HCT116 (cell line): ENCODE data around the gene ESD. TPM values are rescaled to one million over a fixed set of nuclear protein-coding genes. Genes with fewer than 3 reads are reported as not detected.

Experiments used
- ATAC-seq: fragments of 200-7000 bp; cut with Tn5 transposase; 2 replicates; pipeline ENCODE4 v1.9.1; 2020; ENCODE audit warnings: mild to moderate bottlenecking, moderate library complexity
- BruUV-seq: library from RNA; stranded (reverse); fragments of 400-500 nt; replicated peaks from 2 replicates; lab custom pipeline; 2021; lab: Mats Ljungman, UMichigan
- CTCF ChIA-PET: fragments of 300-600 bp; sonication (Branson Sonifier 250); formaldehyde crosslinking; loops from one replicate; lab custom pipeline; 2021; ENCODE audit warnings: antibody characterized with exemption; lab: Charles Lee
- POLR2A ChIA-PET: fragments of 300-600, 350-600 bp; sonication (Branson Sonifier 250); formaldehyde crosslinking; loops from one replicate; lab custom pipeline; 2021; ENCODE audit warnings: antibody characterized with exemption; lab: Charles Lee
- RAD21 ChIA-PET, 2 experiments: fragments of 300-600 bp; sonication (Branson Sonifier 250); formaldehyde crosslinking; loops; one replicate each; lab custom pipeline; 2023; ENCODE audit warnings: low total read pairs in 2 of 2; ENCODE audit not compliant: uncharacterized antibody in 2 of 2, unreplicated experiment in 2 of 2, low non-redundant PET in 1 of 2; lab: Charles Lee
- DNase-seq: peaks from one replicate; pipeline ENCODE4 v3.0.0-alpha.2; 2010; ENCODE audit warnings: low read depth, low spot score
- H2AFZ ChIP-seq: fragments of 200-600 bp; shearing (Covaris generic), sonication (generic); 2 replicates; pipeline ENCODE4 v1.6.1; 2017; ENCODE audit warnings: low read depth, mixed run types, mixed read lengths, antibody characterized with exemption, low read length; ENCODE audit not compliant: poor library complexity, severe bottlenecking
- H3K27ac ChIP-seq: 2 replicates; pipeline ENCODE4 v1.5.1; 2012; ENCODE audit warnings: low read depth, low read length
- H3K27me3 ChIP-seq: fragments of 200-600 bp; sonication (generic); 2 replicates; pipeline ENCODE4 v1.6.1; 2016; ENCODE audit warnings: mixed run types, low read length, mixed read lengths; ENCODE audit not compliant: insufficient read depth
- H3K36me3 ChIP-seq, 2 experiments: fragments of 200-500 bp in 1 of 2; fragments of 200-600 bp in 1 of 2; sonication (Bioruptor generic) in 1 of 2; sonication (generic) in 1 of 2; 2 replicates each; pipeline versions ENCODE4 v1.5.1 to v1.6.1; 2014 to 2016; ENCODE audit warnings: low read length in 2 of 2, inconsistent platforms in 1 of 2, mixed read lengths in 1 of 2, mixed run types in 1 of 2; ENCODE audit not compliant: insufficient read depth in 2 of 2, control insufficient read depth in 1 of 2
- H3K4me1 ChIP-seq, 2 experiments: fragments of 200-600 bp in 1 of 2; sonication (generic) in 1 of 2; 2 replicates each; pipeline versions ENCODE4 v1.5.1 to v1.6.1; 2012 to 2017; ENCODE audit warnings: low read length in 2 of 2, inconsistent platforms in 1 of 2, mild to moderate bottlenecking in 1 of 2, mixed read lengths in 1 of 2, mixed run types in 1 of 2, moderate library complexity in 1 of 2; ENCODE audit not compliant: insufficient read depth in 2 of 2, control insufficient read depth in 1 of 2
- H3K4me2 ChIP-seq: fragments of 200-600 bp; sonication (generic); 2 replicates; pipeline ENCODE4 v1.6.1; 2017; ENCODE audit warnings: mixed run types, low read length, mixed read lengths
- H3K4me3 ChIP-seq, 2 experiments: fragments of 200-600 bp in 1 of 2; sonication (generic) in 1 of 2; replicated peaks in 1 of 2; 2 replicates each; pipeline ENCODE4 v1.5.1; 2011 to 2016; ENCODE audit warnings: low read length in 2 of 2, control low read depth in 1 of 2, low read depth in 1 of 2, mild to moderate bottlenecking in 1 of 2, mixed read lengths in 1 of 2, mixed run types in 1 of 2
- H3K79me2 ChIP-seq: fragments of 200-600 bp; sonication (generic); 2 replicates; pipeline ENCODE4 v1.6.1; 2017; ENCODE audit warnings: mild to moderate bottlenecking, mixed run types, low read length, moderate library complexity, mixed read lengths; ENCODE audit not compliant: insufficient read depth
- H3K9ac ChIP-seq: fragments of 200-600 bp; sonication (generic); 2 replicates; pipeline ENCODE4 v1.6.1; 2016; ENCODE audit warnings: low read length, mixed read lengths
- H3K9me2 ChIP-seq: fragments of 200-600 bp; sonication (generic), shearing (Covaris generic); 2 replicates; pipeline ENCODE4 v1.6.1; 2017; ENCODE audit warnings: mixed run types, mild to moderate bottlenecking, moderate library complexity; ENCODE audit not compliant: insufficient read depth
- H3K9me3 ChIP-seq, 2 experiments: fragments of 200-500 bp in 1 of 2; fragments of 200-600 bp in 1 of 2; sonication (Bioruptor generic) in 1 of 2; sonication (generic) in 1 of 2; 2 replicates each; pipeline ENCODE4 v1.6.1; 2014 to 2017; ENCODE audit warnings: low read length in 2 of 2, mixed read lengths in 2 of 2, inconsistent platforms in 1 of 2, low read depth in 1 of 2, mild to moderate bottlenecking in 1 of 2, mixed run types in 1 of 2, moderate library complexity in 1 of 2; ENCODE audit not compliant: control insufficient read depth in 1 of 2, insufficient read depth in 1 of 2
- H4K20me1 ChIP-seq: fragments of 200-600 bp; sonication (generic), shearing (Covaris generic); 2 replicates; pipeline ENCODE4 v1.6.1; 2017; ENCODE audit warnings: mixed run types, mild to moderate bottlenecking, moderate library complexity; ENCODE audit not compliant: insufficient read depth
- CEBPB ChIP-seq: IDR thresholded peaks from 2 replicates; pipeline ENCODE4 v1.6.1; 2012; ENCODE audit warnings: low read depth
- EGR1 ChIP-seq: IDR thresholded peaks from 2 replicates; pipeline ENCODE4 v1.6.1; 2012; ENCODE audit warnings: low read depth
- ELF1 ChIP-seq: IDR thresholded peaks from 2 replicates; pipeline ENCODE4 v1.6.1; 2012; ENCODE audit warnings: low read depth, borderline replicate concordance
- EZH2 ChIP-seq: fragments of 200-600 bp; sonication (generic); IDR thresholded peaks from 2 replicates; pipeline ENCODE4 v1.6.1; 2017; ENCODE audit warnings: antibody characterized with exemption, mixed run types
- EZH2phosphoT487 ChIP-seq: fragments of 200-600 bp; IDR thresholded peaks from 2 replicates; pipeline ENCODE4 v1.6.1; 2018; ENCODE audit warnings: antibody characterized with exemption, borderline replicate concordance
- FOSL1 ChIP-seq: IDR thresholded peaks from 2 replicates; pipeline ENCODE4 v1.6.1; 2012; ENCODE audit warnings: low read depth
- POLR2A ChIP-seq: IDR thresholded peaks from 2 replicates; pipeline ENCODE4 v1.7.0; 2011; ENCODE audit warnings: borderline replicate concordance; ENCODE audit not compliant: insufficient read depth, insufficient read length; ENCODE audit errors: extremely low read depth
- POLR2AphosphoS5 ChIP-seq: IDR thresholded peaks from 2 replicates; pipeline ENCODE4 v1.6.1; 2011; ENCODE audit warnings: mild to moderate bottlenecking, low read depth, low read length, moderate library complexity
- RAD21 ChIP-seq: IDR thresholded peaks from 2 replicates; pipeline ENCODE4 v1.6.1; 2012; ENCODE audit warnings: low read depth, mild to moderate bottlenecking
- SP1 ChIP-seq: IDR thresholded peaks from 2 replicates; pipeline ENCODE4 v1.6.1; 2012; ENCODE audit warnings: low read depth
- SRF ChIP-seq: IDR thresholded peaks from 2 replicates; pipeline ENCODE4 v1.6.1; 2012; ENCODE audit warnings: low read depth
- TCF7L2 ChIP-seq: IDR thresholded peaks from 2 replicates; pipeline ENCODE4 v1.7.0; 2011; ENCODE audit warnings: borderline replicate concordance, inconsistent platforms; ENCODE audit not compliant: insufficient read depth, insufficient read length; ENCODE audit errors: extremely low read depth
- YY1 ChIP-seq: IDR thresholded peaks from 2 replicates; pipeline ENCODE4 v1.6.1; 2011; ENCODE audit warnings: low read length, low read depth, moderate library complexity, mild to moderate bottlenecking; ENCODE audit not compliant: insufficient replicate concordance; ENCODE audit errors: extremely low read depth
- ZFX ChIP-seq: fragments of 450-650 bp; IDR thresholded peaks from 2 replicates; pipeline ENCODE4 v1.6.1; 2017
- ZNF274 ChIP-seq: fragments of 200-500 bp; sonication (Bioruptor generic); IDR thresholded peaks from 2 replicates; pipeline ENCODE4 v1.6.1; 2014; ENCODE audit warnings: mild to moderate bottlenecking, low read depth, low read length, inconsistent platforms
- intact Hi-C: fragments of 100-400 bp; cut with micrococcal nuclease; formaldehyde crosslinking; loops from 2 replicates; pipeline ENCODE4 v1.10.0; 2022
- total RNA-seq: library from RNA; stranded (reverse); gene quantifications from one replicate; pipeline ENCODE4 v1.2.1, GENCODE V29; 2021; ENCODE audit not compliant: unreplicated experiment
- TF ChIP-seq, protein P1 (sequence below): IDR thresholded peaks from 2 replicates; pipeline ENCODE4 v1.6.1; 2012
- TF ChIP-seq, protein P2 (sequence below), 3 experiments: fragments of 200-600 bp in 1 of 3; sonication (generic) in 1 of 3; IDR thresholded peaks in 2 of 3; conservative IDR thresholded peaks in 1 of 3; 2 replicates each; pipeline ENCODE4 v1.5.1; 2012 to 2017; ENCODE audit warnings: low read depth in 2 of 3, low read length in 2 of 3, antibody characterized with exemption in 1 of 3, borderline replicate concordance in 1 of 3, control low read depth in 1 of 3, mild to moderate bottlenecking in 1 of 3, mixed read lengths in 1 of 3, mixed run types in 1 of 3, moderate library complexity in 1 of 3; ENCODE audit not compliant: insufficient read depth in 1 of 3
- TF ChIP-seq, protein P3 (sequence below): IDR thresholded peaks from 2 replicates; pipeline ENCODE4 v1.6.1; 2012

ESD gene
- total RNA-seq, 1 experiment from 2014 or later: 111 TPM

DNA sequence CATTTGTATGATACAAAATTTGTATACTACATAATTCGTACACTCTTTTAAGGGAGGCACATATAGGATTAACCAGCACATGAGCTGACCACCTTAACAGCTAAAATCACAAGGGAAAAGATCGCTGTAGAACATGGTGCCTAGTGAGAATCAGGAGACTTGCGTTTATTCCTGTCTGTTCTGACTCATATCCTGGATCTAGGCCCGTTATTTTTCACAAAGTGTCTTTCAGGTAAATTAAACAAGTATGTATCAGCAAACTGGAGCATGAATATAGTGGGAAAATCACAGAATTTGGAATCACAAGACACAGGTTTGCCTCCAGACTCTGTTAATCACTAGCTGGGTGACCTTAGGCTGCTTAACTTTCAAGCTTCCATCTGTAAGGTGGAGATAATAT, 47.5 kb upstream of the ESD start:
- ChIA-PET RAD21 (no interaction called here), POLR2A (no interaction called here), CTCF (no interaction called here)
- ATAC-seq (no peak), DNase-seq (no peak)
- intact Hi-C loops: no loop called here
- no peaks in the 10 kb centered on the region for H3K79me2 ChIP-seq
- BruUV-seq: no TSS peak
- H3K4me1 ChIP-seq: no peaks in the 10 kb centered on the region
- no peak for TF ChIP-seq ELF1
- TF ChIP-seq CEBPB: no peak
- TF ChIP-seq, protein P1, sequence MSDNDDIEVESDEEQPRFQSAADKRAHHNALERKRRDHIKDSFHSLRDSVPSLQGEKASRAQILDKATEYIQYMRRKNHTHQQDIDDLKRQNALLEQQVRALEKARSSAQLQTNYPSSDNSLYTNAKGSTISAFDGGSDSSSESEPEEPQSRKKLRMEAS: no peak
- no peak for TF ChIP-seq SRF
- no peak for TF ChIP-seq EGR1
- no peak for TF ChIP-seq ZNF274
- no peak for TF ChIP-seq EZH2phosphoT487
- TF ChIP-seq SP1: no peak
- no peaks in the 10 kb centered on the region for H3K9me3 ChIP-seq
- H3K27me3 ChIP-seq: peaks cover 41% of the 10 kb centered on the region; the same call in 1 of the 2 replicates
- no peak overlapping the region for H3K4me3 ChIP-seq
- H3K4me2 ChIP-seq: no peak overlapping the region
- H3K9ac ChIP-seq: no peak overlapping the region
- no peaks in the 10 kb centered on the region for H3K36me3 ChIP-seq
- H3K9me2 ChIP-seq: no peaks in the 10 kb centered on the region
- no peaks in the 10 kb centered on the region for H4K20me1 ChIP-seq
- H2AFZ ChIP-seq: no peak overlapping the region
- H3K27ac ChIP-seq: no peak overlapping the region

DNA sequence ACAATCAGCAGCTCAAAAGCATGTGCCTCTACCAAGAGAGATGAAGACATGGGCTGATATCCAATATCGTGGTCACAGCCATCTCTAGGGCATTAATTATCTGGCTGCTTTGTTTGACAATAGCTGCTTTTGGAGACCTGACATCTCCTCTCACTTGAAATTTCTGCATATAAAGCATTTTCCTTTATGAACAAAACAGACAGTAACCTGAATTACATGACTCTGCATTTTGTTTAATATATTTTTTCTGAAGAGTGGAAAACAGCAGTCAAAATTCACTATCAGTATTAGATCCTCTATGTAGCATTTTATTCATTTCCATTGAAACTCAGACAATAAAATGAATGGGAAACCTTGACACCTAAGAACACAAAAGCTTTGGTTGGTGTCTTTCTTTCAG, 42.4 kb upstream of the ESD start:
- CTCF ChIA-PET: no interaction called here

More for the DNA sequence above, 42.4 kb upstream of the ESD start:
- H3K4me1 ChIP-seq: no peaks in the 10 kb centered on the region
- TF ChIP-seq, protein P2, sequence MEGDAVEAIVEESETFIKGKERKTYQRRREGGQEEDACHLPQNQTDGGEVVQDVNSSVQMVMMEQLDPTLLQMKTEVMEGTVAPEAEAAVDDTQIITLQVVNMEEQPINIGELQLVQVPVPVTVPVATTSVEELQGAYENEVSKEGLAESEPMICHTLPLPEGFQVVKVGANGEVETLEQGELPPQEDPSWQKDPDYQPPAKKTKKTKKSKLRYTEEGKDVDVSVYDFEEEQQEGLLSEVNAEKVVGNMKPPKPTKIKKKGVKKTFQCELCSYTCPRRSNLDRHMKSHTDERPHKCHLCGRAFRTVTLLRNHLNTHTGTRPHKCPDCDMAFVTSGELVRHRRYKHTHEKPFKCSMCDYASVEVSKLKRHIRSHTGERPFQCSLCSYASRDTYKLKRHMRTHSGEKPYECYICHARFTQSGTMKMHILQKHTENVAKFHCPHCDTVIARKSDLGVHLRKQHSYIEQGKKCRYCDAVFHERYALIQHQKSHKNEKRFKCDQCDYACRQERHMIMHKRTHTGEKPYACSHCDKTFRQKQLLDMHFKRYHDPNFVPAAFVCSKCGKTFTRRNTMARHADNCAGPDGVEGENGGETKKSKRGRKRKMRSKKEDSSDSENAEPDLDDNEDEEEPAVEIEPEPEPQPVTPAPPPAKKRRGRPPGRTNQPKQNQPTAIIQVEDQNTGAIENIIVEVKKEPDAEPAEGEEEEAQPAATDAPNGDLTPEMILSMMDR (IDR thresholded peaks at IDR 0.05 in 2 of 3, conservative IDR thresholded peaks at IDR 0.05 in 1 of 3; ENCODE audit: borderline replicate concordance in 1 of 3, insufficient read depth in 1 of 3, low read depth in 2 of 3, low read length in 2 of 3): no peak
- TF ChIP-seq TCF7L2: no peak
- TF ChIP-seq FOSL1: no peak
- TF ChIP-seq ZFX: no peak
- TF ChIP-seq, protein P3, sequence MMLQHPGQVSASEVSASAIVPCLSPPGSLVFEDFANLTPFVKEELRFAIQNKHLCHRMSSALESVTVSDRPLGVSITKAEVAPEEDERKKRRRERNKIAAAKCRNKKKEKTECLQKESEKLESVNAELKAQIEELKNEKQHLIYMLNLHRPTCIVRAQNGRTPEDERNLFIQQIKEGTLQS: no peak
- TF ChIP-seq EZH2phosphoT487: no peak
- no peak for TF ChIP-seq POLR2A
- no peak for TF ChIP-seq POLR2AphosphoS5
- TF ChIP-seq ZNF274: no peak
- no peak for TF ChIP-seq SP1
- TF ChIP-seq, protein P1: no peak
- no peak for TF ChIP-seq RAD21
- TF ChIP-seq EZH2: no peak
- TF ChIP-seq YY1: no peak
- TF ChIP-seq CEBPB: no peak
- TF ChIP-seq SRF: no peak
- H3K27me3 ChIP-seq: peaks cover 38% of the 10 kb centered on the region; the same call in 1 of the 2 replicates
- H2AFZ ChIP-seq: no peak overlapping the region
- DNase-seq (no peak), ATAC-seq (no peak)
- no TSS peak for BruUV-seq
- intact Hi-C loops: loop anchor here (10.0 kb wide), 1 partner anchor 1145 kb away; no protein-coding TSS in a partner anchor
- no peaks in the 10 kb centered on the region for H3K36me3 ChIP-seq
- H3K4me2 ChIP-seq: no peak overlapping the region
- H3K9me2 ChIP-seq: no peaks in the 10 kb centered on the region
- no peak overlapping the region for H3K9ac ChIP-seq
- ChIA-PET POLR2A (no interaction called here), RAD21 (no interaction called here)
- no peak overlapping the region for H3K27ac ChIP-seq
- no peaks in the 10 kb centered on the region for H3K9me3 ChIP-seq
- no peaks in the 10 kb centered on the region for H4K20me1 ChIP-seq
- no peaks in the 10 kb centered on the region for H3K79me2 ChIP-seq
- no peak overlapping the region for H3K4me3 ChIP-seq
